ENCODE measurements around the gene KSR1.
A peak's percentile ranks its signal among the peaks of the same experiment; 100 is the strongest.

The KSR1 gene

DNA sequence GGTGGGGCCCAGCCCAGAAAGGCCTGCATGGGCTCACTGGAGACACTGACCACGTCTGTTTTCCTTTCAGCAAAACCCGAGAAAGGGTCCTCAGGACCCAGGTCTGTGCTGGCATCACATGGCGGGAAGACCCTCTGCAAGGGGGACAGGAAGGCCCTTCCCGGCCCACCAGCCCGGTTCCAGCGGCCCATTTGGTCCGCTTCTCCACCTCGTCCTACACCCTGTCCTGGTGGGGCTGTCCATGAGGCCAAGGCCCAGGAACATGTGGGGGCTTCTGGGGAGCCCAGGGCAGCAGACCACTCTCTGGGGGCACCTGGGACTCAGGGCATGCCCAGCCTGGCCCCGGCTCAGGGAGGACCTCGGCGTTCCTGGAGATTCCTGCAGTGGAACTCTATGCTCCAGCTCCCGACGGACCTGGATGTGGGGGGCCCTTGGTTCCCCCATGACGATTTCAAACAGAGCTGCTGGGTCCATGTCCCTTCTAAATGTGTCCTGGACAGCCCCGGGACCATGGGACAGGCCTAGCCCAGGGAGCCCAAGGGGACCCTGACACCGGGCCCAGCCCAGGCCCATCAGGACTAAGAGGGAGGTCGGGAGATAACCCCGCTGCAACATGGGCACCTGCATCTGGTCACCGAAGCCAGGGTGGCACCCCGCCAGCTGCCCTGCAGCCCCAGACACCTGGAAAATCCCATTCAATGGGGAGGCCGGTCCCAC, 26.4 kb upstream of the KSR1 start:
- ATAC-seq = no peak
- TF ChIP-seq, protein P1, sequence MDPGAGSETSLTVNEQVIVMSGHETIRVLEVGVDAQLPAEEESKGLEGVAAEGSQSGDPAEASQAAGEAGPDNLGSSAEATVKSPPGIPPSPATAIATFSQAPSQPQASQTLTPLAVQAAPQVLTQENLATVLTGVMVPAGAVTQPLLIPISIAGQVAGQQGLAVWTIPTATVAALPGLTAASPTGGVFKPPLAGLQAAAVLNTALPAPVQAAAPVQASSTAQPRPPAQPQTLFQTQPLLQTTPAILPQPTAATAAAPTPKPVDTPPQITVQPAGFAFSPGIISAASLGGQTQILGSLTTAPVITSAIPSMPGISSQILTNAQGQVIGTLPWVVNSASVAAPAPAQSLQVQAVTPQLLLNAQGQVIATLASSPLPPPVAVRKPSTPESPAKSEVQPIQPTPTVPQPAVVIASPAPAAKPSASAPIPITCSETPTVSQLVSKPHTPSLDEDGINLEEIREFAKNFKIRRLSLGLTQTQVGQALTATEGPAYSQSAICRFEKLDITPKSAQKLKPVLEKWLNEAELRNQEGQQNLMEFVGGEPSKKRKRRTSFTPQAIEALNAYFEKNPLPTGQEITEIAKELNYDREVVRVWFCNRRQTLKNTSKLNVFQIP (CRISPR knock-in tag; IDR thresholded peaks at IDR 0.05; ENCODE audit: borderline replicate concordance, low read depth) = no peak
- TF ChIP-seq ESRRG (CRISPR knock-in tag; IDR thresholded peaks at IDR 0.05) = no peak
- TF ChIP-seq ZNF565 (CRISPR knock-in tag; conservative IDR thresholded peaks at IDR 0.05; ENCODE audit: low read depth) = no peak

DNA sequence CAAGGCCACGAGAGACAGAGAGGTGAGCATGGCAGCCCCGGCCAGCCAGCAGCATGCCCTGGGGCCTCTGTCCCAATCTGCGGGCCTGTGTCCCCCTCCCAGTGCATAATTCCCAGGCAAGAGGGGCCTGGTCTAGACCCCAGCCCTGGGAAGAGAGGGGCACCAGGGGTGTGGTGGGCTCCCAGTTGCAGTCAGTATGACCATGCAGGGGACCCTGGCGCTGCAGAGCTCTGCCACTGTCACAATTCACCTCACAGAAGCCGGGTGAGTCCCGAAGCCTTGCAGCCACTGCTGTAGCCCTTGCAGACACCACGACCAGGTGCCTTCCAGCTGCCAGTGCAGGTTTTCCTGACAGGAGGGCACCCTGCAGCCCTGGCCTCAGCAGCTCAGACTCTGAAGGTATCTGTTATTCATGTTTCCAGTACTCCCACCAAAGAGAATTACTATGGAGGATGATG, 25.8 kb upstream of the KSR1 start:
- peak; percentile 10; the same call in 2 of the 3 replicates for ATAC-seq
- TF ChIP-seq, protein P2, sequence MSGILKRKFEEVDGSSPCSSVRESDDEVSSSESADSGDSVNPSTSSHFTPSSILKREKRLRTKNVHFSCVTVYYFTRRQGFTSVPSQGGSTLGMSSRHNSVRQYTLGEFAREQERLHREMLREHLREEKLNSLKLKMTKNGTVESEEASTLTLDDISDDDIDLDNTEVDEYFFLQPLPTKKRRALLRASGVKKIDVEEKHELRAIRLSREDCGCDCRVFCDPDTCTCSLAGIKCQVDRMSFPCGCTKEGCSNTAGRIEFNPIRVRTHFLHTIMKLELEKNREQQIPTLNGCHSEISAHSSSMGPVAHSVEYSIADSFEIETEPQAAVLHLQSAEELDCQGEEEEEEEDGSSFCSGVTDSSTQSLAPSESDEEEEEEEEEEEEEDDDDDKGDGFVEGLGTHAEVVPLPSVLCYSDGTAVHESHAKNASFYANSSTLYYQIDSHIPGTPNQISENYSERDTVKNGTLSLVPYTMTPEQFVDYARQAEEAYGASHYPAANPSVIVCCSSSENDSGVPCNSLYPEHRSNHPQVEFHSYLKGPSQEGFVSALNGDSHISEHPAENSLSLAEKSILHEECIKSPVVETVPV (CRISPR knock-in tag; IDR thresholded peaks at IDR 0.05) = no peak
- TF ChIP-seq RARB (CRISPR knock-in tag; IDR thresholded peaks at IDR 0.05) = no peak
- TF ChIP-seq, protein P3, sequence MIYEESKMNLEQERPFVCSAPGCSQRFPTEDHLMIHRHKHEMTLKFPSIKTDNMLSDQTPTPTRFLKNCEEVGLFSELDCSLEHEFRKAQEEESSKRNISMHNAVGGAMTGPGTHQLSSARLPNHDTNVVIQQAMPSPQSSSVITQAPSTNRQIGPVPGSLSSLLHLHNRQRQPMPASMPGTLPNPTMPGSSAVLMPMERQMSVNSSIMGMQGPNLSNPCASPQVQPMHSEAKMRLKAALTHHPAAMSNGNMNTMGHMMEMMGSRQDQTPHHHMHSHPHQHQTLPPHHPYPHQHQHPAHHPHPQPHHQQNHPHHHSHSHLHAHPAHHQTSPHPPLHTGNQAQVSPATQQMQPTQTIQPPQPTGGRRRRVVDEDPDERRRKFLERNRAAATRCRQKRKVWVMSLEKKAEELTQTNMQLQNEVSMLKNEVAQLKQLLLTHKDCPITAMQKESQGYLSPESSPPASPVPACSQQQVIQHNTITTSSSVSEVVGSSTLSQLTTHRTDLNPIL (CRISPR knock-in tag; IDR thresholded peaks at IDR 0.05; ENCODE audit: low read depth) = no peak
- no peak for TF ChIP-seq ZNF70 (CRISPR knock-in tag; IDR thresholded peaks at IDR 0.05)
- TF ChIP-seq TOX (CRISPR knock-in tag; IDR thresholded peaks at IDR 0.05; ENCODE audit: borderline replicate concordance) = no peak
- no peak for TF ChIP-seq ZC3H10 (CRISPR knock-in tag; IDR thresholded peaks at IDR 0.05)
- TF ChIP-seq, protein P4, sequence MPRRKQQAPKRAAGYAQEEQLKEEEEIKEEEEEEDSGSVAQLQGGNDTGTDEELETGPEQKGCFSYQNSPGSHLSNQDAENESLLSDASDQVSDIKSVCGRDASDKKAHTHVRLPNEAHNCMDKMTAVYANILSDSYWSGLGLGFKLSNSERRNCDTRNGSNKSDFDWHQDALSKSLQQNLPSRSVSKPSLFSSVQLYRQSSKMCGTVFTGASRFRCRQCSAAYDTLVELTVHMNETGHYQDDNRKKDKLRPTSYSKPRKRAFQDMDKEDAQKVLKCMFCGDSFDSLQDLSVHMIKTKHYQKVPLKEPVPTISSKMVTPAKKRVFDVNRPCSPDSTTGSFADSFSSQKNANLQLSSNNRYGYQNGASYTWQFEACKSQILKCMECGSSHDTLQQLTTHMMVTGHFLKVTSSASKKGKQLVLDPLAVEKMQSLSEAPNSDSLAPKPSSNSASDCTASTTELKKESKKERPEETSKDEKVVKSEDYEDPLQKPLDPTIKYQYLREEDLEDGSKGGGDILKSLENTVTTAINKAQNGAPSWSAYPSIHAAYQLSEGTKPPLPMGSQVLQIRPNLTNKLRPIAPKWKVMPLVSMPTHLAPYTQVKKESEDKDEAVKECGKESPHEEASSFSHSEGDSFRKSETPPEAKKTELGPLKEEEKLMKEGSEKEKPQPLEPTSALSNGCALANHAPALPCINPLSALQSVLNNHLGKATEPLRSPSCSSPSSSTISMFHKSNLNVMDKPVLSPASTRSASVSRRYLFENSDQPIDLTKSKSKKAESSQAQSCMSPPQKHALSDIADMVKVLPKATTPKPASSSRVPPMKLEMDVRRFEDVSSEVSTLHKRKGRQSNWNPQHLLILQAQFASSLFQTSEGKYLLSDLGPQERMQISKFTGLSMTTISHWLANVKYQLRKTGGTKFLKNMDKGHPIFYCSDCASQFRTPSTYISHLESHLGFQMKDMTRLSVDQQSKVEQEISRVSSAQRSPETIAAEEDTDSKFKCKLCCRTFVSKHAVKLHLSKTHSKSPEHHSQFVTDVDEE (CRISPR knock-in tag; IDR thresholded peaks at IDR 0.05) = no peak
- TF ChIP-seq OSR1 (CRISPR knock-in tag; IDR thresholded peaks at IDR 0.05) = no peak
- TF ChIP-seq ISL1 (CRISPR knock-in tag; IDR thresholded peaks at IDR 0.05) = no peak
- TF ChIP-seq CSDC2 (CRISPR knock-in tag; IDR thresholded peaks at IDR 0.05) = no peak
- no peak for TF ChIP-seq ESRRG (CRISPR knock-in tag; IDR thresholded peaks at IDR 0.05)
- no peak for TF ChIP-seq ZNF565 (CRISPR knock-in tag; conservative IDR thresholded peaks at IDR 0.05; ENCODE audit: low read depth)
- TF ChIP-seq TCF4 (CRISPR knock-in tag; IDR thresholded peaks at IDR 0.05; ENCODE audit: borderline replicate concordance) = no peak

DNA sequence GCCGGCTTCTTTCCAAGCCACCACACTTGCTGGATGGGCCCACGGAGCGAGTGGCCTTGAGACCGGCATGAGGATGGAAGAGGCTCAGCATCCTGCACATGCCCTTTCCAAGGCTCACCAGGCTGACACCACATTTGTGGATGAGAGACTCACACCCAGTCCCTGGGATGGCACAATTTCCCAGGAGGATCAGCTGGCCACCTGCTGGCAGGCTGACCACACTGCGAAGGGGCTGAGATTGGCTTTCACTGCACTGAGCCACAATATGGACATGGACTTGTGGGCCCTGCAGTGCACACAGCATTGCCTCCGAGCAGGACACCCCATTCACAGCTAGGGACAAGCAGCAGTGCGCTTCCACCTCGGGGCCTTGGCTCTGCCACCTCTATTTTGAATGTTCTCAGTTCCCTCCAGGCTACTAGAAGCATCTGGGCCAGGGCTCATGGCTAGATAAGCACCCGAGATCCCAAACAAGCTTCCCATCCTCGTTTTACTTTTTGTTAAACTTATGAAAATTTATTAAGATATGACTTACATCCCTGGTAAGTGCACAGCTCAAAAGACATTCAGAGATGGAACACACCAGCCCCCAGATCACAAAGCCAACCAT, 25.3 kb upstream of the KSR1 start:
- ATAC-seq = peak; percentile 96
- TF ChIP-seq, protein P4 (CRISPR knock-in tag; IDR thresholded peaks at IDR 0.05) = no peak
- TF ChIP-seq BACH2 (CRISPR knock-in tag; IDR thresholded peaks at IDR 0.05; ENCODE audit: borderline replicate concordance) (no peak), GLIS3 (CRISPR knock-in tag; IDR thresholded peaks at IDR 0.05) (no peak), ISL1 (CRISPR knock-in tag; IDR thresholded peaks at IDR 0.05) (no peak)

Measured in SK-N-SH treated with all-trans-retinoic acid at 6 μM for 48 hours (cell line).